Smooth muscle cell of the brain vasculature (primary cell): ENCODE data around the gene YAE1.

Experiments
- DNase-seq: peaks from one replicate; pipeline ENCODE4 v3.0.0-alpha.2; 2012; ENCODE audit warnings: low read depth, low spot score

YAE1 gene

GRCh38 chr7:39606941-39607340, 40.7 kb downstream of the YAE1 start:
- no peak for DNase-seq

DNA sequence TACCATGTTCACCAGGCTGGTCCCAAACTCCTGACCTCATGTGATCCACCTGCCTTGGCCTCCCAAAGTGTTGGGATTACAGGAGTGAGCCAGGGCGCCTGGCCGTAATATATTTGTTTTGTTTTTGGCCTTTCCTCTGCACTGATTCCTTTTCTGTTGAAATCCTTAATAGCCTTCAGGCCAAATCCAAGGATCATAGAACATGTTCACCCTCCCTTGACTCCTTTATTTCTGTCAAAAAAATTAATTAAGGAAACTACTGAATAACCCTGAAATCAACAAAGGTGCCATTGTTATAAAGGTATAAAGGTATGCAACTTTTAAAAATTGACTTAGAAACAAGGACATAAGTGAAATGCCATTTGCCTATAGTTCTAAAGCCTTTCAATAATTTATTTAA, 41.7 kb downstream of the YAE1 start:
- DNase-seq = no peak

DNA sequence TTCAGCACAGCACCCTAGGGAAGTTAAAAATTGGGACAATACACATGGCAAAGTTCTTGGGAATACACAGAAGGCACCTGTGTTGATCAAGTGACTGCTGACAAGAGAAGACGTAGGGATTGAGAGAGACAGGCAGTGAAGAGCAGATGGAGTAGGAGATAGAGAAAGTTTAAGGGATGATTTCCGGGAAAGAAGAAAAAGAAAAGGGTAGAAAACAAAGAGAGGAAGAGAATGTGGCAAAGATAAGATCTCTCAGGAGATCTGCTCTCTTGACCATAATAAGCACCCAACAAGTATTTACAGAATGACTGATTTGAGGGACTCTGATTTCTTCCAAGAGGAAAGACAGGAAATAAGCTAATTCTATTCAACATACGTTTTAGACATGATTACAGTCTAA, 42.1 kb downstream of the YAE1 start:
- no peak for DNase-seq

DNA sequence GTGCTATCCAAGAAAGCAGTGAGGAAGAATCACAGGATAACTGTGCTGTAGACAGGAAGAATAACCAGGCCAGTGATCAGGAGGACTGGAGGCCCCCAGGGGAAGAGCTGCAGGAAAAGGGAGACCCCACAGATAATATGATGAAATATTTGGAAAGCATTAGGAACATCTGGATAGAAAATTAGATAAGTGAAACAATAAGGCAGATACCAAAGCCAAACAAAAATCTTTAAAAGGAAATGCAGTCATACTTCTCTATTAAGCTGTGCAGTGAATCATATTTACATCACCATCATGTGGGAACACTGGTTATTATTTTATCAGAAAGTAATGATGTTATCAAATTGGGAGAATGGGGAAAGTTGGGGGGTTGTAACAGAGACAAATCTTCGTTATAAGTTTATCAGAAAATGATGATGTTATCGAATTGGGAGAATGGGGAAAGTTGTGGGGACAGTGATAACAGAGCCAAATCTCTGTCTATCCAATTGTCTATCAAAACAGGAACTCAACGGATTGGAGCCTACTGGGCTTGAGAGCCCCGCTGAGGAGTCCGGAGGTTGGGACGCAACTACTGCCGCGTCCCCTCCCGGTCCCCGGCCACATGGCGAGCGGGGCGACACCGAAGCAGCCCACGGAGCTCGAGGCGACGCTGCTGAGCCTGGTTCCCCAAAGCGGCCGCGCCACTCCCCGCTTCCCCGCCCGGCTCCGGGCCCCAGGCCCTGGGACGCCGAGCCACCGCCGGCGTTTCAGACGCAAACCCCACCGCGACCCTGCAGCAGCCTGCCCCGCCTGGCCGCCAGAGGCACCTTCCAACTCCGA, 43.1 kb downstream of the YAE1 start:
- no peak for DNase-seq

- DNase-seq = no peak
Measured at GRCh38 chr7:39609935-39610263, 43.7 kb downstream of the YAE1 start.

GRCh38 chr7:39613577-39613976, 47.4 kb downstream of the YAE1 start:
- DNase-seq = no peak

DNA sequence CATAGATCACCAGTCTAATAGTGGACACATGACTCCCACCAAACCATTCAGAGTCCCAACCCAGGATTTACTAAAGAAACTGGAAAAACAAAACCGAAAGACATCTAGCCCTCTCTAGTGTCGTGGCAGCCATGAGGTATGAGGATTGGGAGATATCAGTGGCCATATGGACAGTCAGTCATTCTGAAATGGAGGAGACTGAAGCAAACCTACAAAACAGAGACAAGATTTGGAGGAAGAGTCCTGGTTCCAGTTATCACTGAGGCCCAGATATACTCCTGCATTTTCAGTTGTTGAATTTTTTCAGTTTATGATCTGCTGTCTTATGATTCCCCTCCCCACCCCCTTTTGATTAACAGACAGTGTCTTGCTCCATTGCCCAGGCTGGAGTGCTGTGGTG, 48.1 kb downstream of the YAE1 start:
- no peak for DNase-seq

GRCh38 chr7:39615350-39615975, 49.3 kb downstream of the YAE1 start:
- no peak for DNase-seq

GRCh38 chr7:39616138-39616537, 49.9 kb downstream of the YAE1 start:
- no peak for DNase-seq

- no peak for DNase-seq
Measured at GRCh38 chr7:39617005-39617404, 50.8 kb downstream of the YAE1 start.

- no peak for DNase-seq
Measured at GRCh38 chr7:39618868-39619267, 52.7 kb downstream of the YAE1 start.

DNA sequence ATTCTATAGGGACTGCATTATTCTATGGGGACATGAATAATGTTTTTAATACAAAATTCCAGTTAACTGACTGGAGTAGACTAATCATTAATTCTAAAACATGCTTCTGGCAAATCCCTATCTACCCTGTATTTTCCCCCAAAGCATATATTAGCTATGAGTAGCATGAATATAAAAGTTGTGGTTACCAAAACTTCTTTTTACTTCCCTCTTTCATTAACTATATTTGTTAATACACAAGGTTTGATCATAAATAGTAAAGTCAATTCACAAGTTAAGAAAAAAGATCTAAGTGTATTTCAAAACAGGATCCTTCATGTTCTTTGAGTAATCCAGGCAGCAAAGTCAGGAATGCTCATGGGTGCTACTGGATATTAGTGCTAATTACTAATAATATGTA, 54.3 kb downstream of the YAE1 start:
- DNase-seq = no peak

- DNase-seq = no peak
Measured at GRCh38 chr7:39621261-39621660, 55.1 kb downstream of the YAE1 start.

DNA sequence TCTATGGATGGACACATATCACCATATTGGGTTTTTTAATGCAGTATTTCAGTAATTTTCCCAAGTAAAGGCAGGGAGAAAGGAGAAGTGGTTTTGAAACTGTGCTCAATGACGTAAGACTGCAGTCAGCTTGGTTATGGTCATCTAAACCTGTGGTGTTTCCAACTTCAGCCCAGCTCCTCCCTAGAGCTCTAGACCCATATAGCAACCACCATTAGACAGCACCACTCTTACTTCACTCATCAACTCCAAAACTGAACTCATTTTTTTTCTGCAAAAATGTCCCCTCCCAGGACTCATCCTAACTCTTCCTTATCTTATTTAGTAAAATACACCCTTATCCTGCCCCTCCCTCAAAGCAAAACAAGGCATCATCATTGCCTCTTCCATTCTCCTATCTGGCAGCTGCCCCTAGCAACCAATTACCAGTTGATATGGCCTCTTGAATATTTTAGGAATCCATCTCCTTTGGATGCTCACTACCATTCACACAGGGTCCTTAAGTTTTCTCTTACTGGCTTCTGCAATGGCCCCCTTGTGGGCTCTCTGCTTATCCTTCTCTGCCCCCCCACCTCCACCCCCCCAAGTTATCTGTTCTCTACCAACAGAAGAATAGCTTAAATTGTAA, 55.7 kb downstream of the YAE1 start:
- DNase-seq = no peak
